Measurements from ENCODE around the gene UBE2J1. TPM values are rescaled to one million over a fixed set of nuclear protein-coding genes. Genes with fewer than 3 reads are reported as not detected.
"Not testable (repeated sequence)": the region's sequence is repeated elsewhere in the genome, so short reads cannot be mapped to it uniquely, and the experiment has no call there.

Gene UBE2J1
- total RNA-seq, 3 donors from 2014 or later: 40.0 to 50.2 (median 42.2) TPM

DNA sequence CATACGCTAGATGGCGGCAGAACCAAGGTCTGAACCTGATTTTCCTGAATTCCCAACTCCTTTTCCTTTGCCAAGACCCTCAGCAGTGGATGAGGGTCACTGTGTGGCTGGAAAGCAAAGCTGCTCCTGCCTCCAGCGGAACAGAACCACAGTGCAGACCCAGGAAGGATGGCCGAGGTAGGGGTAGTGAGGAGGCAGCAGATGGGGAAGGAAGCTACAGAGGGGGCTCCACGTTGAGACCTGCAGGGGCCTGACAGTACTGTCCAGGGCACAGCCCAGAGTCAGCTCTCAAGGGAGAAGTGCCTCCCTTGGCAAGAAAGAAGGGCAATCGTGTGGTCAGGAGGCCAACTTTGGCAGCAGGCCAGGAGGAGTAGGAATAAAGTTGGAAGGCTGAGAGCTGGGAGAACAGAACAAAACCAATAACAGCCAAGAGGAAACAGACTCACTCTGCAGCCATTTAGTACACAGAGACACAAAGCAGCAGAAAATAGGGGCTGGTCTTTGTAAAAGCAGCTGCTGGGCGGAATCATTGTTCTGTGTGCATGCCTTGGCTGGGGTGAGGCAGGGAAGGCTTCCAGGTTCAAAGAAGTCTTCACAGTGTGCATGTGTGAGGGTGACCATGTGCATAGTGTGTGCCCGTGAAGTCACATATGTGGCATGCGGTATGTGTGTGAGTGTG lies 40.5 kb downstream of the UBE2J1 start:
- intact Hi-C loops (cut with DNase I, micrococcal nuclease): no loop called here

DNA sequence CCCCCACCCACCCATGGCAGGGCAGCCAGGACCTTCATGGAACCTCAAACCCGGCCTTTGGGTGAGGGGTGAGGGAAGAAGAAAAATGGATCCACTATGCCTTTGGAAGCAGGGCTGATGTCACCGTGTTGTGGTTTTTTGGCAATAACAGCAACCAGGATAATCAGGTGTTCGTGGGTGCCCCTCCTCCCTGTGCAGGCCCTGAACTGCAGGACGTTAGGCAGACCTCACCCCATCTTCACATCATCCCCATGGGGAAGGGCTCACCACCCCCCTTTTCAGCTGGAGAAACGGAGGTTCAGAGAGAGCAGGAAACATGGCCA lies 41.0 kb downstream of the UBE2J1 start:
- no peak for TF ChIP-seq CTCF (IDR thresholded peaks at IDR 0.05)
- H3K4me1 ChIP-seq (ENCODE audit: low read depth): peaks cover 22% of the 10 kb centered on the region
- no peaks in the 10 kb centered on the region for H3K36me3 ChIP-seq (ENCODE audit: low read depth)
- no peak overlapping the region for H3K4me3 ChIP-seq
- no peak for ATAC-seq
- no peaks in the 10 kb centered on the region for H3K9me3 ChIP-seq
- no peak for DNase-seq
- intact Hi-C loops (cut with DNase I, micrococcal nuclease): no loop called here

More for the DNA sequence above, 40.5 kb downstream of the UBE2J1 start:
- peak; percentile 77 for ATAC-seq
- Histone ChIP-seq H3K4me3 (no peak overlapping the region), H3K9me3 (no peaks in the 10 kb centered on the region), H3K36me3 (ENCODE audit: low read depth) (no peaks in the 10 kb centered on the region), H3K4me1 (ENCODE audit: low read depth) (peaks cover 22% of the 10 kb centered on the region)
- peak in 2 of 3 donors; percentile 58 to 60 for DNase-seq
- TF ChIP-seq CTCF (IDR thresholded peaks at IDR 0.05): no peak

DNA sequence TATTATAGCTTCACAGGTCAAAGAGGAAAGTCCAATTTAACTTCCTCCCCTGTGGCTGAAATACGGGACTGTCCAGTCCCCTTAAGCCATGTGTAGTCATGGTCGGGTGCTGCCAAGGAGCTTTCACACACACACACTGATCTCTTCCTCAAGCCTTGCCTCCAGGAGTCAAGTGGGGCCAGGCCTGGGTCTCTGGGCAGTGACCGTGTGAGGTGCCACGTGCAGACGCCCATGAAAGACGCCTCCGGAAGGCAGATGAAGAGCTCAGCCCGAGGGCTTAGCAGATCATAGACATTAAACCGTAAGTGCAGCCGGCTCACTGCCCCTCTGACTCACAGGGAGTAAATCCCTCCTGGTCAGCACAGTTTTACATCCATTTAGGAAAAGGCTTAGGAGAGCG lies 41.6 kb downstream of the UBE2J1 start:
- H3K9me3 ChIP-seq: no peaks in the 10 kb centered on the region

DNA sequence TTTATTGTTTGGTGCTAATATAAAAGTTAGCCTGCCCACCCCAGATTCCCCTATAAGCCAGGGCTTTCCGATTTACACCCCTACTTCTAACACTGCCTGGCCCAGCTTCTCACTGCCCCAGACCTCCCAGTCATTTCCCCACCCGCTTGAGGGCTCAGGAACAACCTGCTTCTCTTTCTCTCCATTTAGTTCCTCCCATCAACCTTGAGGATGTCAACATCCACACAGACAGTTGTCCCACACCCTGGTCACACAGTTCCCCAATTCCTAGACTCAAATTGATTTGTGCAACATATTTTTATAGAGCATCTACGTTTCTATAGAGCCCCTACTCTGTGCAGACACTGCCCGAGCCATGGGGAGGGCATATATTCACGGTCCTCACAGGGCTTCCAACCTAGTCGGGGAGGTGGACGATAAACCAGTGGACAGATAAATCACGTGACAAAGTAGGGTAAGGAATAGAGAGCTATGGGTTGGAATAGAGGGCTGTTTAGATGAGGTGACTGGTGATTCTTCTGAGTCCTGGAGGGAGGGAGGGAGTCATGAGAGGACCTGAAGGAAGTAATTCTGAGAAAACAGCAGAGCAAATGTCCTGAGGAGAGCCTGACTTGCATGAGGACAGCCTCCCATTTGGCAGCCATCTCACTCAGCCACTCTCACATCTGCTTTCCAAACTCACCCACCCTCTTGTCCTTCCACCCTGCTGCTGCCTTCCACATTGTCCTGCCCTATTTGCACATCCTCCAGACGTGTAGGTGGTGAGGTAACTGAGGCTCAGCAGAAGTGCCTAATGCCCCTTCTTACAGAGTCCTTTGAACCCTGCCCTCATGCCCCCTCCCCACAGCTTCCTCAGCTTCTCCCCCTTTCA lies 43.8 kb downstream of the UBE2J1 start:
- TF ChIP-seq CTCF (IDR thresholded peaks at IDR 0.05): no peak
- peaks cover 22% of the 10 kb centered on the region for H3K4me1 ChIP-seq (ENCODE audit: low read depth)
- DNase-seq: no peak

More for the DNA sequence above, 41.6 kb downstream of the UBE2J1 start:
- peak; percentile 46 for ATAC-seq
- no peaks in the 10 kb centered on the region for H3K36me3 ChIP-seq (ENCODE audit: low read depth)
- H3K4me3 ChIP-seq: no peak overlapping the region
- no peak for DNase-seq
- intact Hi-C loops (cut with DNase I, micrococcal nuclease): no loop called here
- no peak for TF ChIP-seq CTCF (IDR thresholded peaks at IDR 0.05)
- H3K4me1 ChIP-seq (ENCODE audit: low read depth): peaks cover 22% of the 10 kb centered on the region

GRCh38 chr6:89304517-89304916 lies 48.0 kb downstream of the UBE2J1 start:
- ATAC-seq; H3K36me3 ChIP-seq (ENCODE audit: low read depth); H3K4me1 ChIP-seq (ENCODE audit: low read depth); H3K4me3 ChIP-seq; DNase-seq; H3K9me3 ChIP-seq; intact Hi-C loops (cut with DNase I, micrococcal nuclease): not testable (repeated sequence)

More for the DNA sequence above, 43.8 kb downstream of the UBE2J1 start:
- Histone ChIP-seq H3K9me3 (no peaks in the 10 kb centered on the region), H3K36me3 (ENCODE audit: low read depth) (no peaks in the 10 kb centered on the region), H3K4me3 (no peak overlapping the region)
- ATAC-seq: no peak
- intact Hi-C loops (cut with DNase I, micrococcal nuclease): no loop called here

DNA sequence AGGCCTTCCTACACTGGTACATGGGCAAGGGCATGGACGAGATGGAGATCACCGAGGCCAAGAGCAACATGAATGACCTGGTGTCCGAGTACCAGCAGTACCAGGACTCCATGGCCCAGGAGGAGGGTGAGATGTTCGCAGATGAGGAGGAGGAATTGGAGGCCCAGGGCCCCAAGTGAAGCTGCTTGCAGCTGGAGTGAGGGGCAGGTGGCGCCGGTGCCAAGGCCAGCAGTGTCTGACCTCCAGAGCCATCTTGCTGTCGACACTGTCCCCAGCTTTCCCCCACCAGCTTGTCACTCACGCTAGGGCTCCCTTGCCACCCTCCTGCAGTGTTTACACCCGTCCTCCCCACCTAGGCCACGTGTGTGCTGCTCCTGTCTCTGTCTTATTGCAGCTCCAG lies 49.6 kb downstream of the UBE2J1 start:
- H3K4me3 ChIP-seq: no peak overlapping the region
- ATAC-seq (no peak), DNase-seq (no peak)

More for the DNA sequence above, 49.6 kb downstream of the UBE2J1 start:
- no peaks in the 10 kb centered on the region for H3K36me3 ChIP-seq (ENCODE audit: low read depth)
- intact Hi-C loops (cut with DNase I, micrococcal nuclease): no loop called here
- H3K4me1 ChIP-seq (ENCODE audit: low read depth): peaks cover 4% of the 10 kb centered on the region
- no peak for TF ChIP-seq CTCF (IDR thresholded peaks at IDR 0.05)
- H3K9me3 ChIP-seq: no peaks in the 10 kb centered on the region
